Activated naive CD4-positive, alpha-beta T cell treated with Interleukin-2 at 50 U/mL for 16 hours (primary cell): ENCODE results near the gene BAZ1B.
"Not testable (repeated sequence)": the region's sequence is repeated elsewhere in the genome, so short reads cannot be mapped to it uniquely, and the experiment has no call there.

Experiments
- DNase-seq: peaks from one replicate; pipeline ENCODE4 v3.0.0-alpha.2; 2020

BAZ1B gene

DNA sequence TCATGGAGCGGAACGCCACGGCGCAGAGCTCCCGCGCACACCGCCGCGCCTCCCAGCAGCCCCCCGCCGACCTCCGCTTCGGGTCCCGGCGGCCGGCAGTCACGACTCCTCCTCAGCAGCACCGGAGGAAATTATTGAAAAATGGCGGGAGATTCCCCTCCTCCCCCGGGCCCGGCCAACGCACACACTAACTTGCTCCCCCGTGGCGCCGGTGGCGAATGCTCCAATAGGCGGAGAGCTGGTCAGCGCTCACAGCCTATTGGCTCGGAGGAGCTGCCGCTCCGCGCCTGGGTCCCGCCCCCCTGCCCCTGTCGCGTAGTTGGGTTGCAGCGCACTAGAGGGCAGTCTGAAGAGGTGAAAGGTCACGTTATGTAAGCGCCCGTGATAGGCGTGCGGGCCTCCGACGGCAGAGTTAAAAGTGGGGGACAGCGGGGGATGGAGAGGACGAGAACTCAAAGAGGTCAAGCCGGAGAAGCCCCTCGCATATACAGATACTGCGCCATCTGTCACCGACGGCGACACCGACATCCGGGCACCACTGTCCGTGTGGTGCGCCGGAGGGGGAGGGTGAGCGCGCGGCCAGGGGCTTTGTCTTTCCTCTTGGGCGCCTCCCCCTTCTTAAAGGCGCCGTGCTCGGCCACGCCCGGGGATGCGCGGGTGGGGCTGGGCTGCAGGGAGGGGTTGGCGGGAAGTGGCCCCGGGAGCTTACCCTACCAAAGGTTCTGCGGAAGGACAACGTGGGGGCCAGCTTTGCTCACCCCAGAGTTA is at the start of gene BAZ1B:
Gene BAZ1B, minus strand, starts transcription at position 189 of the 768 bp plus-strand sequence. CDS start 360 bp downstream, outside the sequence.
- DNase-seq, result peak; percentile 98

- no peak for DNase-seq
Observed at GRCh38 chr7:73570977-73571376, 48.9 kb upstream of the BAZ1B start.

DNA sequence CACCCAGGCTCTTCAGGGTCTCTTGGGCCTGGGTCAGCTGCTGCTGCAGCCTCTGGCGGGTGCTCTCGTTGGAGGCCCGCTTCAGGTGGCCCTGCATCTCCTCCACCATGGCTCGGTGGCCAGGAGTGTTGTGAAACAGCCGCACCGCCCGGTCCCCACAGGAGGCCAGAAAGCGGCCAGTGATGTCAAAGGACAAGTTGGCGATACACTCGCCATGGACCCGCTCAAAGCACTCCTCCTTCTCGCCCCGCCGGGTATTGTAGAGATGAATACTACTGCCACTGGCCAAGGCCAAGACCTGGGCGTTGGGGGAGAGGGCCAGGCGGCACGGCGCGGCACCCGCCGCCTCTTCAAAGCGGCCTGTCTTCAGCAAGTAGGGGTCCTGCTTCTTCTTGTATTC is 48.4 kb upstream of the BAZ1B start:
- DNase-seq, result no peak

DNA sequence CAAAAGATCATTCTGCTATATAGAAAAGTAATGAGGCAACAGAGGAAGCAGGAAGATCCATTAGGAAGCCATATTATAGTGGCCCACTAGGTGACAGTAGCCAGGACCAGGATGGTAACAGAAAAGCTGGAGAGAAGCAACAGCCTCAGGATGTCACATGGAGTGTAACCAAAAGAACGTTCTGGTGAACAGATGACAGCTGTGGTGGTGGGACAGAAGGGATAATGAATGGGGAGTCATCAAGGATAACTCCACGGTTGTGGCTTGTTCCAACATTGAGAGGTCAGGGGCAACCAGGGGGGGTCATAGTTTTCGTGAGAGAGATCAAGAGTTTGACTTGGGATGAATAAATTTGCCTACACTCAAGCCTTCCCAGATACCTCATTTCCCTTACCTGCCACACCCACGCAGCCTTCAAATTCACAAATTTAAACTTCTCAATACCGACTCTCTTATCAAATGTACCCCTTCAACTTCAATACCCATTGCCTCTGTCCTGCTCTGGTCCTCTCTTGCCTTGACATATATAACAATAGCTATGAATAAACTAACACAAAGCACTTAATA is 47.0 kb upstream of the BAZ1B start:
- no peak for DNase-seq

DNA sequence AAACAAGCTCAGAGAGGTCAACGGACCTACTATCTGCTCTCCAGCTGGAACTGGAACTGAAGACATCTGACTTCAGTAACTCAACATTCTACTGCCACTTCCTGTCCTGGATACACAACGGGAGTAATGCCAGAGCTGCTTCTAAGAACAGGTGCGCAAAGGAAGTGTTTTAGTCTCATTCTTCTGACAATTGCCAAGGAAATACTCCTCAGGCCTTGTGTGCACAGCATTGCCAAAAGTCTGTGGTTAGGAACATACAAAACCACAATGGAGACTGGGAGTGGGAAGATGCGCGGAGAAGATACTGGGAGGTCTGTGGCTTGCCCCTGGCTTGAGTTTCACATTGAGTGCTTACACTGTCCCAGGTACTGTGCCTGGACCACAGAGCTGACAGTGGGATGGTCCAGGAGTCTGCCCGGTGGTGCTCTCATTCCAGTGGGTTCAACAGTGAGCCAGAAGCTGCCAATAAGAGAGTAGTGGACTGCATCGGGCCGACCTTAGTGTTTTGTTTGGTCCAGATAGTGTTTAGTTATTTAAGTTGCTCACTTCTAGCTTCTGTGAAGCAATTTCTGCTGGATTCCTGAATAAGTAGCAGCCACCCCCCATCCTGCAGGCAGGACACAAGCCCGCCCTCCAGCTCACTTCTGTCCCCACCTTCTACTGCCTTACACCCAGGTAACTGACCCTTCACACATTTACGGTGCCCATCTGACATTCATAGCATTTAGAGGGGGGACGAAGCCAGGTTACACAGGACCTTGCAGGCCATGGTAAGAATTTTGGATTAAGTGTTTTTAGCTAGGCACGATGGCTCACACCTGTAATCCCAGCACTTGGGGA is 46.0 kb upstream of the BAZ1B start:
- DNase-seq, result no peak

DNA sequence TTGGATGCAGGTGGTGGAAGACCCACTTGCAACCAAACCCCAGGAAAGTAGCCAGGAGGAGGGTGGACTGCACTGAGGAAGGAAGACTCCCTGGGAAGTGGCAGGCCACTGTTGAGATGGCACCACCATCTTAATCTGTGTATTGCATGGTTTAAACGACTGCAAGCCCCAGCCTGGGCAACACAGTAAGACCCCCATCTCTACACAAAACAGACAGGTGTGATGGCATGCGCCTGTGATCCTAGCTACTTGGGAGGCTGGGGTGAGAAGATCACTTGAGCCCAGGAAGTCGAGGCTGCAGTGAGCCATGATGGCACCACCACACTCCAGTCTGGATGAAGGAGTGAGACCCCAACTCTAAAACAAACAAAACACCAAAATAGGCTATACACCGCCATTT is 45.0 kb upstream of the BAZ1B start:
- DNase-seq, result no peak

DNA sequence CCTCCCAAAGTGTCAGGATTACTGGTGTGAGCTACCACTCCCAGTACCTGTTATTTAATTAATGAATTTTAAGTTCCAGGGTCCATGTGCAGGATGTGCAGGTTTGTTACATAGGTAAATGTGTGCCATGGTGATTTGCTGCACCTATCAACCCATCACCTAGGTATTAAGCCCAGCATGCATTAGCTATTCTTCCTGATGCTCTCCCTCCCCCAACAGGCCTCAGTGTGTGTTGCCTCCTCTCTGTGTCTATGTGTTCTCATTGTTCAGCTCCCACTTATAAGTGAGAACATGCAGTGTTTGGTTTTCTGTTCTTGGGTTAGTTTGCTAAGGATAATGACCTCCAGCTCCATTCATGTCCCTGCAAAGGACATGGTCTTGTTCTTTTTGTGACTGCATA is 44.3 kb upstream of the BAZ1B start:
- not testable (repeated sequence) for DNase-seq

- no peak for DNase-seq
Observed at GRCh38 chr7:73565675-73566340, 43.7 kb upstream of the BAZ1B start.

DNA sequence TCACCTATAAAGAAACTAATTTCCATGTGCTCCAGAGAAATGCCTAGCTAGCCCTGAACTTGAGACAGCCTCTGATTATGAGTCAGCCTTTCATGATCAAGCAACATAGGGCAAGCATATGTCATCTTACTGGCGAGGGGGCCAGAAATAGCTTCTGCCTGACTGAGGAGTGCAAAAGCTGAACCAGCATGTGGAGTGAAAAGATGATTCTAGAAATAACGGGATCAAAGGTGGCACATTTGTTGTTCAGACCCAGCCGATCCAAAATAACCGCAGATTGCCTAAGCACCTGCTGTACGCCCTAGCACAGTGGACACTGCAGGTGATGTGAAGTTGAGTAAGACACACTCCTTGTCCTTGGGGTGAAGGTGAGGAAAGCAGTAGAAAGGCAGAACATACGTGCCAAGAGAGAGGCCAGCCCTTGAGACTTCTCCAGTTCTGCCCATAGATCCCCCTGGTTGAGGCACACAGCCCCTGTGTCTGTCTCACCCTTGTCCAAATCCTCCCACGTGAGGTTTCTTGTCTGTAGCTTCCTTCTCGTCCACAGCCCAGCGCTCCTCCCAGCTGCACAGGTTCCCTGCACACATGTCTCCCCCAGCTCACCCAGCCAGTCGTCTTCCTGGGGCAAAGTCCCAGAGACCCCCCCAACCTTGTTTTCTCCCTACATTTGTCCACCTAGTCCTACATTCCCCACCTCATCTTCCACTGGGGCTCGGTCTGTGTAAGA is 38.2 kb upstream of the BAZ1B start:
- DNase-seq, result no peak

DNA sequence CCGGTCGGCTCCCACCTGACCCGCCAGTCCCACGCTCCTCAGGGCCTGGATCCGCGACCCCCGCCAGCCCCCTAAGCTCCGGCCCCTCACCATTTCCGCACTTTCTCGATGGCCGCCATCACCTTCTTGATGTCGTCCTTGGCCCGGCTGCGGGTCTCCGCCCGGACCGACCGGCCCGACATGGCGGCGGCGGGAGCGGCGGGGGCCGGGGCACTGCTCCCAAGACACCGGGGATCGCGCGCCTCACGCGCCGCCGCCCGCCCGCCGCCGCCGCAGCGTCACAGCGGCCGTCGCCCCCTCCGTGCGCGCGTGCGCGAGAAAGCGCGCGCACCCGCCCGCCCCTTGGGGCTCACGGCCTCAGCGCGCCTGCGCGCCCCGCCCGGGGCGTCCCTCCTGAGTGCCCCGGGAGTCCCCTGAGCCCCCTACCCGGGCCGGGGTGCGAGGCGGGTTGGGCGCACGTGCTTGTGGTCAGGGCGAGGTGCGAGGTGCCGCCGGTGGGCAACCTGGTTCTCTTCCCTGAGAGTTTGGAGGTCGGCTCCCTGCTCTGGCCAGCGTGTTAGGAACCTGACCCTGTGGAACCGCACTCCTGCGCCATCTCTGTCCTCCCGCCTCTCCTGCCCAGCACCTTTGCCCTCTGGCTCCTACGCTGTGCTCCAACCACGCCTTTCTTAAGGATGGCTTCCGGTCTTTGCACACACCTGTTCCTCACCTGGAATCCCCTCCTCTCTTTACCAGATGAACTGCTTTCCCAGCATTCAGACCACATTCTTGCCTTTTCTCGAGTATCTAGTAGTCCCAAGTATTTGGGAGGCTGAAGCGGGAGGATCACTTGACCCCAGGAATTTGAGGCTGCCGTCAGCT is 35.5 kb upstream of the BAZ1B start, which contains the start of gene BCL7B:
Gene BCL7B, minus strand, starts transcription at position 294 of the 861 bp plus-strand sequence. Its CDS starts 112 bp downstream, at position 182.
- peak; percentile 78 for DNase-seq

GRCh38 chr7:73557108-73557396 is 35.0 kb upstream of the BAZ1B start:
- peak; percentile 91 for DNase-seq

DNA sequence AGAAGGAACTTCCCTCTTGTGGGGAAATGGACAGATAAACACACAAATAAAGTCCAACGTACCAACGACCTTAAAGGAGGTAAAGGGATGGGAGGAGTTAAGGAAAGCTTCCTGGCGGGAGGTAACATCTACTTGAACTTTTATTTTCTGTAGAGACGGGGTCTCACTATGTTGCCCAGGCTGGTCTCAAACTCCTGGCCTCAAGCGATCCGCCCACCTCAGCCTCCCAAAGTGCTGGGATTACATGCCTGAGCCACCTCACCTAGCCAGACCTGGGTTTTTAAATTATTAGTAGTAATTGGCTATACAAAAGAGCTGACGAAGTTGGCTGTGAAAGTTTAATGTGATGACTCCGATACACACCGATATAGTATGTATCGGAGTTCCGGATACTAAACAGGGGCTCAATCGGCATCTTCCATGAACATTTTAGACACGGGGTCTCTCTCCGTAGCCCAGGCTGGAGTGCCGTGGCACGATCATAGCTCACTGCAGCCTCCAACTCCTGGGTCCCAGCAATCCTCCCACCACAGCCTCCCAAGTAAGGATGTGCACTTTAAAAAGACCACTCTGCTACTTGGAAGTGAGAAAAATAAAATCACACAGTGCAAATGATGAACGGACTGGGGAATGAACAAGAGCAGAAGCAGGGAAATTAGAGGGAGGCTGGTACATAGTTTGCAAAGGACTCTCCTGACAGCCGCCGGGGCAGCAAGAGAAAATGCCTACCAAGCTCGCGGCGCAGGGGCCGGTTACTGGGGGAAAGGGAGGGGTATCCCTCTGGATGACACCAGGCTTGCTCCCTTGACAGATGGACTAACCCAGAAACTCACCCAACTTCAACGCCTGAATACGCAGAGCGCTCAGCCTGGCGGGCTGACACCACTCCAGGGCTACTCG is 34.4 kb upstream of the BAZ1B start:
- no peak for DNase-seq

GRCh38 chr7:73555411-73555982 is 33.4 kb upstream of the BAZ1B start:
- no peak for DNase-seq

DNA sequence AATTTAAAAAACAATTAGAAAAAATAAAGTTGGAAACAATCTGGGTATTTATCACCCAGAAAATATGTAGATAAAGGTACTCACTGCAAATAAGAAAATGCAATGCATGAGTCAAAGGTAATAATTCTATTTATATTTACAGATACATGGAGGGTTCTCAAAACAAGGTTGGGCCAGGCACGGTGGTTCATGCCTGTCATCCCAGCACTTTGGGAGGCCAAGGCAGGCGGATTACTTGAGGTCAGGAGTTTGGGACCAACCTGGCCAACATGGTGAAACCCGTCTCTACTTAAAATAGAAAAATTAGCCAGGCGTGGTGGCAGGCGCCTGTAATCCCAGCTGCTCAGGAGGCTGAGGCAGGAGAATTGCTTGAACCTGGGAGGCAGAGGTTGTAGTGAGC is 28.0 kb upstream of the BAZ1B start:
- DNase-seq, result not testable (repeated sequence)

DNA sequence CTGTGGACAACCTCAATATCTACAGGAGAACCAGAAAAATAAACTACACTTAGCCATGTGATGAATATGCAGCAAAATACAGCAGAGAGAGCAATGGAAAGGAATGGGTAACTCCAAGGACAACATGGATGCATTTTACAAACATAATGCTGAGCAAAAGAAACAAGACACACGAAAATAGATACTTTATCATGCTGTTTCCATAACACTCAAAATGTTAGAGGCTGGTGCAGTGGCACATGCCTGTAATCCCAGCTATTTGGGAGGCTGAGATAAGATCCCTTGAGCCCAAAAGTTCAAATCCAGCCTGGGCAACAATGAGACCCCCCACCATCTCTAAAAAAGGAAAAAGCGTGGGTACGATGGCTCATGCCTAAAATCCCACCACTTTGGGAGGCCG is 27.1 kb upstream of the BAZ1B start:
- DNase-seq, result no peak

- no peak for DNase-seq
Observed at GRCh38 chr7:73547841-73548240, 25.7 kb upstream of the BAZ1B start.

DNA sequence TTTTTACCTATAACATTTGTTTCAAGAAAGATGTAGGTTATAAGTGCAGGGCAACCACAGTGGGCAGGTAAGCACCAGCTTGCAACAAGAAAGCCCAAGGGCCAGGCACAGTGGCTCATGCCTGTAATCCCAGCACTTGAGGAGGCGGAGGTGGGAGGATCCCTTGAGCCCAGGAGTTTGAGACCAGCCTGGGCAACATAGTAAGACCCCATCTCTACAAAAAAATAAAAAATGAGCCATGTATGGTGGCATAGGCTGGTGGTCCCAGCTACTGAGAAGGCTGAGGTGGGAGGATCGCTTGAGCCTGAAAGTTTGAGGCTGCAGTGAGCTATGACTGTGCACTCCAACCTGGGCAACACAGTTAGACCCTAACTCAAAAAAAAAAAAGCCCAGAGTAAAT is 22.6 kb upstream of the BAZ1B start:
- no peak for DNase-seq

- DNase-seq, result no peak
Observed at GRCh38 chr7:73541722-73542121, 19.6 kb upstream of the BAZ1B start.

- no peak for DNase-seq
Observed at GRCh38 chr7:73539709-73540108, 17.6 kb upstream of the BAZ1B start.

DNA sequence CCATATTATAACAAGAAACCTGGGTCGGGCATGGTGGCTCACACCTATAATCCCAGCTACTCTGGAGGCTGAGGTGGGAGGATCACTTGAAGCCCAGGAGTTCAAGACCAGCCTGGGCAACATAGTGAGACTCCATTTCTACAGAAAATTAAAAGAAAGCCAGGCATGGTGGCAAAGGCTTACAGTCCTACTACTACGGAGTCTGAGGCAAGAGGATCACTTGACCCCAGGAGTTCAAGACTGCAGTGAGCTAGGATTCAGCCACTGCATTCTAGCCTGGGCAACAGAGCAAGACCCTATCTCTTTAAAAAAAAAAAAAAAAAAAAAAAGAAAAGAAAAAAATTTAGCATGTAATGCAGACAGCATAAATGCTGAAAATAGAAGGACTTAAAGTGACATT is 16.4 kb upstream of the BAZ1B start:
- DNase-seq, result not testable (repeated sequence)
